ENCODE data around the gene INHBE.

GRCh38 chr12:57465747-57466505 lies 10.8 kb downstream of the INHBE start:
- no peak for TF ChIP-seq NR3C1 (CRISPR knock-in tag; conservative IDR thresholded peaks at IDR 0.05; ENCODE audit: low read depth)
- no peak for TF ChIP-seq CTCF (IDR thresholded peaks at IDR 0.05)
- TF ChIP-seq ERG (CRISPR knock-in tag; IDR thresholded peaks at IDR 0.05), result no peak
- no peak for TF ChIP-seq RELA (CRISPR knock-in tag; IDR thresholded peaks at IDR 0.05; ENCODE audit: borderline replicate concordance)
- TF ChIP-seq SP1 (CRISPR knock-in tag; conservative IDR thresholded peaks at IDR 0.05), result no peak
